Measurements from ENCODE around the gene MIEF1.

The MIEF1 gene

GRCh38 chr22:39489094-39490068 lies 12.7 kb upstream of the MIEF1 start:
- Mint-ChIP-seq H3K4me1 (ENCODE audit: low read depth in 2 of 2) (peaks cover 6 to 11% of the 10 kb centered on the region in 2 donors), H3K27me3 (peaks cover 5 to 7% of the 10 kb centered on the region in 2 donors), H3K9me3 (no peaks in the 10 kb centered on the region), H3K4me3 (peak overlapping the region in 1 of 2 donors; percentile 21), H3K36me3 (ENCODE audit: insufficient read depth) (peaks cover 7% of the 10 kb centered on the region), H3K27ac (no peak overlapping the region)
- ATAC-seq (replicated peaks) (no peak), DNase-seq (no peak)

DNA sequence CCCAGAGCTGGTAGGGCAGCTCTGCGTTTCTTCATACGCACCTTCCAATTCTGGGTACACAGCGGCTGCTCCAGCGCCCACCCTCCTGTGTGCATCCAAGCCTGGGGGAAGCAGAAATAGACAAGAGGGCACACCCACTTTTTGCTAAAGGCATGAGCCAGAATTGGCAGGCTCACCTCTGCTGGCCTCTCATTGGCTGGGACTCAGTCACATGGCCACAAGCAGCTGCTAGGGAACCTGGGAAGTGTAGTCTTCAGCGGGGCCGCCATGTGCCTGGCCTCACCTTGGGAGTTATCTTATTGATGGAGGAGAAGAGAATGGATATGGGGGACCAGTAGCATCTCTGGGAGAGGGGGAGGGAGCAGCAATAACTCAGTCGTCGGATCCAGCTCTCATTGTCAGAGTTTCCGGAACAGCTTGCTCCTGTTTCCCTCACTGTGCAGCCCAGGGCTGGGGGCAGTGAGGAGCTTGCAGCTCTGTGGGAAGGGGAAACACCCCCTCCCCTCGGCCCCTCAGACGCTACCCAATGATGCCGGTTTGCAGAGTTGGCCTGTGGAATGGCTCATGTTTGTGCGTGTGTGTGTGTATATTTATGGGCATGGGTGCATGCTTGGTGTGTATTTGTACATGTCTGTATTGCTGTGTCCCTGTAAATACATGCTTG lies 11.8 kb upstream of the MIEF1 start:
- Mint-ChIP-seq H3K9me3 (no peaks in the 10 kb centered on the region), H3K4me3 (peak overlapping the region in 1 of 2 donors; percentile 21), H3K27me3 (peaks cover 5 to 7% of the 10 kb centered on the region in 2 donors), H3K36me3 (ENCODE audit: insufficient read depth) (peaks cover 7% of the 10 kb centered on the region), H3K4me1 (ENCODE audit: low read depth in 2 of 2) (peaks cover 6 to 11% of the 10 kb centered on the region in 2 donors), H3K27ac (no peak overlapping the region)
- DNase-seq (peak; percentile 71 to 73 (median 72)), ATAC-seq (replicated peaks) (peak; percentile 99)

- H3K36me3 Mint-ChIP-seq (ENCODE audit: insufficient read depth) = peaks cover 7% of the 10 kb centered on the region
- DNase-seq = no peak
- no peak overlapping the region for H3K4me3 Mint-ChIP-seq
- H3K4me1 Mint-ChIP-seq (ENCODE audit: low read depth in 2 of 2) = peaks cover 6 to 11% of the 10 kb centered on the region in 2 donors
- no peaks in the 10 kb centered on the region for H3K9me3 Mint-ChIP-seq
- ATAC-seq (replicated peaks) = no peak
- H3K27ac Mint-ChIP-seq = no peak overlapping the region
- H3K27me3 Mint-ChIP-seq = peaks cover 5 to 7% of the 10 kb centered on the region in 2 donors
Observed at GRCh38 chr22:39490966-39491680, 11.0 kb upstream of the MIEF1 start.

GRCh38 chr22:39491696-39492095 lies 10.4 kb upstream of the MIEF1 start:
- Mint-ChIP-seq H3K4me1 (ENCODE audit: low read depth in 2 of 2) (peaks cover 6 to 11% of the 10 kb centered on the region in 2 donors), H3K36me3 (ENCODE audit: insufficient read depth) (peaks cover 4% of the 10 kb centered on the region), H3K27ac (no peak overlapping the region), H3K9me3 (no peaks in the 10 kb centered on the region), H3K27me3 (peaks cover 5 to 7% of the 10 kb centered on the region in 2 donors), H3K4me3 (no peak overlapping the region)
- ATAC-seq (replicated peaks) = no peak
- DNase-seq = no peak

- peaks cover 4% of the 10 kb centered on the region for H3K36me3 Mint-ChIP-seq (ENCODE audit: insufficient read depth)
- peaks cover 6 to 11% of the 10 kb centered on the region in 2 donors for H3K4me1 Mint-ChIP-seq (ENCODE audit: low read depth in 2 of 2)
- H3K27ac Mint-ChIP-seq = no peak overlapping the region
- no peaks in the 10 kb centered on the region for H3K9me3 Mint-ChIP-seq
- ATAC-seq (replicated peaks) (no peak), DNase-seq (no peak)
- H3K27me3 Mint-ChIP-seq = peaks cover 5 to 7% of the 10 kb centered on the region in 2 donors
- no peak overlapping the region for H3K4me3 Mint-ChIP-seq
Observed at GRCh38 chr22:39492186-39492585, 9.9 kb upstream of the MIEF1 start.

DNA sequence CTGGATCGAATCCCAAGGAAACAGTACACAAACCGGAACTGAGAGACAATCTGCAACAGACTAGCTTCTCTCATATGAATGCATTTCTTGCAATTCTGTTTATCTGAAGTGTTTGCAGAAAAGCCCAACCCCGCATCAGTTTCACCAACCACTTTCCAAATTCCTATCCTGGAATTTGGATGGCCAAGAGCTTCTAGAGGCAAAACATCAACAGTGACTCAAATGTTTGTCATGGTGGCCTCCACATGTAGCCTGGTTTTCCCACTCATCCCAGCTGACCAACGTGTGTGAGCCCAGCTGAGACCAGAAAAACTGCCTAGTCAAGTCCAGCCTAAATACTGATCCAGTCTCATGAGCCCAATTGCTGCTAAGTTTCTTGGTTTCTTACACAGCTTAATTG lies 8.3 kb upstream of the MIEF1 start:
- ATAC-seq (replicated peaks) = no peak
- peaks cover 4% of the 10 kb centered on the region for H3K36me3 Mint-ChIP-seq (ENCODE audit: insufficient read depth)
- H3K4me1 Mint-ChIP-seq (ENCODE audit: low read depth in 2 of 2) = peaks cover 6 to 11% of the 10 kb centered on the region in 2 donors
- H3K27ac Mint-ChIP-seq = no peak overlapping the region
- DNase-seq = no peak
- H3K9me3 Mint-ChIP-seq = no peaks in the 10 kb centered on the region
- no peak overlapping the region for H3K4me3 Mint-ChIP-seq
- peaks cover 5 to 7% of the 10 kb centered on the region in 2 donors for H3K27me3 Mint-ChIP-seq

- H3K27me3 Mint-ChIP-seq = peaks cover 5 to 7% of the 10 kb centered on the region in 2 donors
- peaks cover 4% of the 10 kb centered on the region for H3K36me3 Mint-ChIP-seq (ENCODE audit: insufficient read depth)
- H3K4me3 Mint-ChIP-seq = no peak overlapping the region
- peaks cover 6 to 11% of the 10 kb centered on the region in 2 donors for H3K4me1 Mint-ChIP-seq (ENCODE audit: low read depth in 2 of 2)
- H3K27ac Mint-ChIP-seq = peak overlapping the region; percentile 44 to 55
- DNase-seq = no peak
- ATAC-seq (replicated peaks) = no peak
- no peaks in the 10 kb centered on the region for H3K9me3 Mint-ChIP-seq
Observed at GRCh38 chr22:39494471-39495120, 7.5 kb upstream of the MIEF1 start.

GRCh38 chr22:39496131-39496838 lies 5.8 kb upstream of the MIEF1 start:
- peak; percentile 67 for ATAC-seq (replicated peaks)
- Mint-ChIP-seq H3K4me1 (ENCODE audit: low read depth in 2 of 2) (peaks cover 0 to 2% of the 10 kb centered on the region in 2 donors), H3K9me3 (no peaks in the 10 kb centered on the region), H3K27ac (no peak overlapping the region), H3K36me3 (ENCODE audit: insufficient read depth) (peaks cover 6% of the 10 kb centered on the region), H3K4me3 (no peak overlapping the region), H3K27me3 (peaks cover 5 to 6% of the 10 kb centered on the region in 2 donors)
- DNase-seq = peak in 2 of 3 experiments; percentile 30

GRCh38 chr22:39497429-39497828 lies 4.7 kb upstream of the MIEF1 start:
- ATAC-seq (replicated peaks) (no peak), DNase-seq (no peak)
- Mint-ChIP-seq H3K36me3 (ENCODE audit: insufficient read depth) (peaks cover 8% of the 10 kb centered on the region), H3K4me3 (no peak overlapping the region), H3K4me1 (ENCODE audit: low read depth in 2 of 2) (peaks cover 9% of the 10 kb centered on the region in 2 donors), H3K9me3 (no peaks in the 10 kb centered on the region), H3K27ac (no peak overlapping the region), H3K27me3 (no peaks in the 10 kb centered on the region)

DNA sequence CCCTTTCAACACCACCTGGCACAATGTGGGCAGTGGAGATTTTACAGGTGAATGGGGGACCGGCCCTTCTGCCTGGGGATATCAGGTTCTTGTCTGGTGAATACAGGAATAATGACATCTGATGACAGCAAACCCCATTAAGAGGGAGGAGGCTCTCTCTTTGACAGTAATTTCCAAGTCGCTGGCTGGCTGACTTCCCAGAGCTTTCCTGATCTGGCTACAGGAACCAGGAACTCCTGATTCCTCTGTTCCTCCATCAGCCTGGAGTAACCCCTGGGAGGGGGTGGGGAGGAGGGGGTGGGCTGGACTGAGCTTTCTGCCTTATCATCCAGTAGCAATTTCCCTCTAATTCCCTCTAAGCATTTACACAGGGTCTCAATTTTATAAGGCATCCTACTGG lies 3.7 kb upstream of the MIEF1 start:
- Mint-ChIP-seq H3K9me3 (no peaks in the 10 kb centered on the region), H3K36me3 (ENCODE audit: insufficient read depth) (peaks cover 8% of the 10 kb centered on the region), H3K27me3 (no peaks in the 10 kb centered on the region), H3K4me3 (no peak overlapping the region), H3K27ac (no peak overlapping the region), H3K4me1 (ENCODE audit: low read depth in 2 of 2) (peaks cover 12 to 14% of the 10 kb centered on the region in 2 donors)
- no peak for DNase-seq
- no peak for ATAC-seq (replicated peaks)

DNA sequence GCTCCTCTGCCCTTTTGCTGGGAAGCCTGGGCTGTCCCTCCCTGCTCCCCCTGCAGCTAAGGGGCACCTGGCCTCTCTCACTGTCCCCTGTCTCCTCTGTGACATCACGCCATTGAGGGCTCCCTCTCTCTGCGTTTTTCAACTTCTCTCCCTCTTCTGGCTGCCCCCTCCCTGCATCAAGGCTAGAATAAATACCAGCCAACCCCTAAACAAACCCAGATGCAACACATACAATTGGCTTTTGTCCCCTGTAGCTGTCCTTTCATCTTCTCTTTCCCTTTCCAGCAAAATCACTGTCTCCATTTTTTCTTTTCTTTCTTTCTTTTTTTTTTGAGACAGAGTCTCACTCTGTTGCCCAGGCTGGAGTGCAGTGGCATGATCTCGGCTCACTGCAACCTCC lies 3.3 kb upstream of the MIEF1 start:
- Mint-ChIP-seq H3K27me3 (no peaks in the 10 kb centered on the region), H3K4me1 (ENCODE audit: low read depth in 2 of 2) (peaks cover 17 to 19% of the 10 kb centered on the region in 2 donors), H3K27ac (no peak overlapping the region), H3K4me3 (no peak overlapping the region), H3K36me3 (ENCODE audit: insufficient read depth) (peaks cover 8% of the 10 kb centered on the region), H3K9me3 (no peaks in the 10 kb centered on the region)
- ATAC-seq (replicated peaks) (no peak), DNase-seq (no peak)

- ATAC-seq (replicated peaks) (no peak), DNase-seq (no peak)
- Mint-ChIP-seq H3K27ac (no peak overlapping the region), H3K4me1 (ENCODE audit: low read depth in 2 of 2) (peaks cover 19 to 27% of the 10 kb centered on the region in 2 donors), H3K36me3 (ENCODE audit: insufficient read depth) (peaks cover 19% of the 10 kb centered on the region), H3K27me3 (no peaks in the 10 kb centered on the region), H3K9me3 (no peaks in the 10 kb centered on the region), H3K4me3 (no peak overlapping the region)
Observed at GRCh38 chr22:39500101-39500500, 2.0 kb upstream of the MIEF1 start.

Measured in effector memory CD8-positive, alpha-beta T cell (primary cell).